GM12892 (cell line): Measurements from ENCODE around the gene ETS1.

Experiments used
- POLR2A ChIP-seq: IDR thresholded peaks from 2 replicates; pipeline ENCODE4 v1.6.1; 2011; ENCODE audit warnings: low read depth, low read length, control low read depth
- POLR2AphosphoS5 ChIP-seq: IDR thresholded peaks from 2 replicates; pipeline ENCODE4 v1.6.1; 2011; ENCODE audit warnings: low read depth, low read length, control low read depth
- TAF1 ChIP-seq: IDR thresholded peaks from 2 replicates; pipeline ENCODE4 v1.6.1; 2011; ENCODE audit warnings: low read depth, mild to moderate bottlenecking, control low read depth, low read length, borderline replicate concordance

GRCh38 chr11:128508770-128509510, 78.4 kb downstream of the ETS1 start:
- no peak for TF ChIP-seq POLR2AphosphoS5
- TF ChIP-seq POLR2A: no peak
- no peak for TF ChIP-seq TAF1
